WI38 (cell line): ENCODE results near the gene WNK2.
"Not testable (repeated sequence)": the region's sequence is repeated elsewhere in the genome, so short reads cannot be mapped to it uniquely, and the experiment has no call there.

Experiments
- H3K4me3 ChIP-seq: 2 replicates; pipeline ENCODE4 v1.5.1; 2011; ENCODE audit warnings: low read depth, mild to moderate bottlenecking, control low read depth, low read length
- CTCF ChIP-seq: IDR thresholded peaks from 2 replicates; pipeline ENCODE4 v1.5.1; 2012; ENCODE audit warnings: low read depth, mild to moderate bottlenecking, control low read depth, low read length

WNK2 gene

GRCh38 chr9:93319301-93319991, 135.5 kb downstream of the WNK2 start:
- no peak overlapping the region for H3K4me3 ChIP-seq
- no peak for TF ChIP-seq CTCF

GRCh38 chr9:93319992-93320500, 136.1 kb downstream of the WNK2 start:
- TF ChIP-seq CTCF, result no peak
- H3K4me3 ChIP-seq, result no peak overlapping the region

GRCh38 chr9:93320591-93321219, 136.8 kb downstream of the WNK2 start:
- TF ChIP-seq CTCF, result no peak
- H3K4me3 ChIP-seq, result no peak overlapping the region

GRCh38 chr9:93321220-93321610, 137.3 kb downstream of the WNK2 start:
- H3K4me3 ChIP-seq, result no peak overlapping the region
- TF ChIP-seq CTCF, result no peak

GRCh38 chr9:93323446-93323954, 139.6 kb downstream of the WNK2 start:
- not testable (repeated sequence) for H3K4me3 ChIP-seq

GRCh38 chr9:93324191-93324834, 140.4 kb downstream of the WNK2 start:
- H3K4me3 ChIP-seq, result no peak overlapping the region
- no peak for TF ChIP-seq CTCF

- no peak overlapping the region for H3K4me3 ChIP-seq
Observed at GRCh38 chr9:93325307-93326035, 141.5 kb downstream of the WNK2 start.

More at GRCh38 chr9:93325307-93326035, 141.5 kb downstream of the WNK2 start:
- no peak for TF ChIP-seq CTCF
